Liver (tissue), 9 donors: ENCODE measurements around the gene CABP4. TPM values are rescaled to one million over a fixed set of nuclear protein-coding genes. Genes with fewer than 3 reads are reported as not detected.

Source experiments
- DNase-seq: peaks from one replicate; pipeline ENCODE4 v3.0.0-alpha.2; 2017; ENCODE audit warnings: low spot score
- H3K27ac ChIP-seq, 2 donors: one replicate each; pipeline ENCODE4 v1.7.0; 2013; ENCODE audit warnings: inconsistent platforms in 2 of 2, low read length in 2 of 2, control low read depth in 1 of 2, low read depth in 1 of 2, mild to moderate bottlenecking in 1 of 2
- H3K27me3 ChIP-seq, 4 donors: one replicate each; pipeline versions ENCODE4 v1.6.1 to v1.7.0; 2013; ENCODE audit warnings: low read length in 3 of 4, inconsistent platforms in 1 of 4, mild to moderate bottlenecking in 1 of 4, moderate library complexity in 1 of 4; ENCODE audit not compliant: control insufficient read depth in 4 of 4, insufficient read depth in 4 of 4
- H3K36me3 ChIP-seq, 4 donors: one replicate each; pipeline versions ENCODE4 v1.6.1 to v1.7.0; 2013; ENCODE audit warnings: low read length in 3 of 4, mild to moderate bottlenecking in 3 of 4, low read depth in 1 of 4, moderate library complexity in 1 of 4; ENCODE audit not compliant: control insufficient read depth in 4 of 4, insufficient read depth in 3 of 4
- H3K4me1 ChIP-seq, 4 donors: one replicate each; pipeline versions ENCODE4 v1.6.1 to v1.7.0; 2013; ENCODE audit warnings: low read length in 3 of 4, mild to moderate bottlenecking in 3 of 4, moderate library complexity in 1 of 4; ENCODE audit not compliant: control insufficient read depth in 4 of 4, insufficient read depth in 4 of 4
- H3K4me3 ChIP-seq, 3 donors: one replicate each; pipeline versions ENCODE4 v1.6.1 to v1.7.0; 2013; ENCODE audit warnings: low read length in 3 of 3, control low read depth in 1 of 3, low read depth in 1 of 3, mild to moderate bottlenecking in 1 of 3
- H3K9ac ChIP-seq, 2 donors: one replicate each; pipeline ENCODE4 v1.7.0; 2013; ENCODE audit warnings: low read length in 2 of 2, mild to moderate bottlenecking in 2 of 2, moderate library complexity in 2 of 2, control low read depth in 1 of 2, low read depth in 1 of 2
- H3K9me3 ChIP-seq, 4 donors: one replicate each; pipeline versions ENCODE4 v1.6.1 to v1.7.0; 2013; ENCODE audit warnings: low read length in 3 of 4; ENCODE audit not compliant: control insufficient read depth in 4 of 4
- EGR1 ChIP-seq, 2 donors: IDR thresholded peaks; 2 replicates each; pipeline ENCODE4 v1.6.1; 2016 to 2018; ENCODE audit warnings: antibody characterized with exemption in 2 of 2, low read depth in 2 of 2
- FOXA2 ChIP-seq: IDR thresholded peaks from 2 replicates; pipeline ENCODE4 v1.6.1; 2016; ENCODE audit warnings: antibody characterized with exemption
- GABPA ChIP-seq, 2 donors: IDR thresholded peaks in 1 of 2; conservative IDR thresholded peaks in 1 of 2; 2 replicates each; pipeline ENCODE4 v1.6.1; 2016; ENCODE audit warnings: antibody characterized with exemption in 2 of 2, mild to moderate bottlenecking in 1 of 2, moderate library complexity in 1 of 2
- HNF4A ChIP-seq, 2 donors: conservative IDR thresholded peaks; 2 replicates each; pipeline ENCODE4 v1.6.1; 2016; ENCODE audit warnings: antibody characterized with exemption in 2 of 2, mild to moderate bottlenecking in 2 of 2
- HNF4G ChIP-seq: IDR thresholded peaks from 2 replicates; pipeline ENCODE4 v1.6.1; 2016; ENCODE audit warnings: antibody characterized with exemption
- JUND ChIP-seq, 2 donors: IDR thresholded peaks; 2 replicates each; pipeline ENCODE4 v1.6.1; 2016; ENCODE audit warnings: antibody characterized with exemption in 2 of 2
- RAD21 ChIP-seq, 2 donors: IDR thresholded peaks; 2 replicates each; pipeline ENCODE4 v1.6.1; 2016; ENCODE audit warnings: antibody characterized with exemption in 2 of 2, mild to moderate bottlenecking in 2 of 2
- TAF1 ChIP-seq: conservative IDR thresholded peaks from 2 replicates; pipeline ENCODE4 v1.6.1; 2016; ENCODE audit warnings: antibody characterized with exemption, mild to moderate bottlenecking
- WGBS: extraction: QIAGEN DNeasy Blood & Tissue Kit; methylation state at CpG from one replicate; pipeline ENCODE4 v1.1.7; 2013; 5-methylcytosine and 5-hydroxymethylcytosine counted together
- polyA plus RNA-seq, 2 donors: library from polyadenylated mRNA; stranded (reverse) in 1 of 2; unstranded in 1 of 2; fragments of 200-250 nt in 1 of 2; fragments of >200 nt in 1 of 2; fragmentation: Nextera tagmentation in 1 of 2; extraction: Ambion mirVana in 1 of 2; gene quantifications; one replicate each; pipeline versions ENCODE4 v1.2.1 to v1.2.3, GENCODE V29; 2013 to 2015
- total RNA-seq, 2 donors: library from RNA; depleted of rRNA; stranded (reverse); fragments of >200 nt; gene quantifications; one replicate each; pipeline ENCODE4 v1.2.3, GENCODE V29; 2014
- TF ChIP-seq, protein P1 (sequence below): IDR thresholded peaks from 2 replicates; pipeline ENCODE4 v1.6.1; 2016; ENCODE audit warnings: antibody characterized with exemption, mild to moderate bottlenecking
- TF ChIP-seq, protein P2 (sequence below): IDR thresholded peaks from 2 replicates; pipeline ENCODE4 v1.6.1; 2016; ENCODE audit warnings: antibody characterized with exemption
- TF ChIP-seq, protein P3 (sequence below): fragments of 150-350 bp; IDR thresholded peaks from 2 replicates; pipeline ENCODE4 v1.5.1; 2017; ENCODE audit warnings: improper control_type of control experiment, low read depth, low read length; ENCODE audit not compliant: missing input control
- donor health status: healthy.
- donor health status: healthy.
- donor health status: healthy.
- donor health status: healthy.
- donor health status: healthy.

Gene CABP4
- total and polyA plus RNA-seq, 4 donors = 0.85 to 2.9 (median 1.6) TPM

DNA sequence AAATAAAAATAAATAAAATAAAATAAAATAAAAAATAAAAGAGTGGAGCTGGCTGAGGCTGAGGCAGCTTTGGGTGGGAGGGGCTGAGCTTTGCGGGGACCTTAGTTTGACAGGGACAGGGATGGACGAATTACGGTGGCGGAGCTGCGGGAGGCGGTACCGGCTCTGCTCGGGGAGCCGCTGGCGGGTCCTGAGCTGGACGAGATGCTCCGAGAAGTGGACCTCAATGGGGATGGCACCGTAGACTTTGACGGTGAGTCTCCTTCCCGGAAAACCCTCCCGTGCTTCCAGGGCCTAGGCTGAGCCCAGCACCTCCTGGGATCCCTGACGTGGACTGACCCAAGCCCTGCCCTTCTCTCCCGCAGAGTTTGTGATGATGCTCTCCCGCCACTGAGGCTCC lies 3.1 kb downstream of the CABP4 start:
- Histone ChIP-seq H3K9ac (no peak overlapping the region), H3K27me3 (no peaks in the 10 kb centered on the region), H3K4me3 (no peak overlapping the region), H3K36me3 (no peaks in the 10 kb centered on the region), H3K27ac (no peak overlapping the region), H3K4me1 (no peaks in the 10 kb centered on the region), H3K9me3 (no peaks in the 10 kb centered on the region)
- TF ChIP-seq HNF4G (no peak), TAF1 (no peak), EGR1 (IDR thresholded peaks at IDR 0.05; ENCODE audit: low read depth in 2 of 2) (no peak), RAD21 (IDR thresholded peaks at IDR 0.05) (no peak), FOXA2 (no peak), GABPA (IDR thresholded peaks at IDR 0.05 in 1 of 2, conservative IDR thresholded peaks at IDR 0.05 in 1 of 2) (no peak)
- TF ChIP-seq, protein P1, sequence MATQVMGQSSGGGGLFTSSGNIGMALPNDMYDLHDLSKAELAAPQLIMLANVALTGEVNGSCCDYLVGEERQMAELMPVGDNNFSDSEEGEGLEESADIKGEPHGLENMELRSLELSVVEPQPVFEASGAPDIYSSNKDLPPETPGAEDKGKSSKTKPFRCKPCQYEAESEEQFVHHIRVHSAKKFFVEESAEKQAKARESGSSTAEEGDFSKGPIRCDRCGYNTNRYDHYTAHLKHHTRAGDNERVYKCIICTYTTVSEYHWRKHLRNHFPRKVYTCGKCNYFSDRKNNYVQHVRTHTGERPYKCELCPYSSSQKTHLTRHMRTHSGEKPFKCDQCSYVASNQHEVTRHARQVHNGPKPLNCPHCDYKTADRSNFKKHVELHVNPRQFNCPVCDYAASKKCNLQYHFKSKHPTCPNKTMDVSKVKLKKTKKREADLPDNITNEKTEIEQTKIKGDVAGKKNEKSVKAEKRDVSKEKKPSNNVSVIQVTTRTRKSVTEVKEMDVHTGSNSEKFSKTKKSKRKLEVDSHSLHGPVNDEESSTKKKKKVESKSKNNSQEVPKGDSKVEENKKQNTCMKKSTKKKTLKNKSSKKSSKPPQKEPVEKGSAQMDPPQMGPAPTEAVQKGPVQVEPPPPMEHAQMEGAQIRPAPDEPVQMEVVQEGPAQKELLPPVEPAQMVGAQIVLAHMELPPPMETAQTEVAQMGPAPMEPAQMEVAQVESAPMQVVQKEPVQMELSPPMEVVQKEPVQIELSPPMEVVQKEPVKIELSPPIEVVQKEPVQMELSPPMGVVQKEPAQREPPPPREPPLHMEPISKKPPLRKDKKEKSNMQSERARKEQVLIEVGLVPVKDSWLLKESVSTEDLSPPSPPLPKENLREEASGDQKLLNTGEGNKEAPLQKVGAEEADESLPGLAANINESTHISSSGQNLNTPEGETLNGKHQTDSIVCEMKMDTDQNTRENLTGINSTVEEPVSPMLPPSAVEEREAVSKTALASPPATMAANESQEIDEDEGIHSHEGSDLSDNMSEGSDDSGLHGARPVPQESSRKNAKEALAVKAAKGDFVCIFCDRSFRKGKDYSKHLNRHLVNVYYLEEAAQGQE = no peak
- no peak for DNase-seq
- WGBS = 92% methylated on average over 19 of the region's 19 CpGs

DNA sequence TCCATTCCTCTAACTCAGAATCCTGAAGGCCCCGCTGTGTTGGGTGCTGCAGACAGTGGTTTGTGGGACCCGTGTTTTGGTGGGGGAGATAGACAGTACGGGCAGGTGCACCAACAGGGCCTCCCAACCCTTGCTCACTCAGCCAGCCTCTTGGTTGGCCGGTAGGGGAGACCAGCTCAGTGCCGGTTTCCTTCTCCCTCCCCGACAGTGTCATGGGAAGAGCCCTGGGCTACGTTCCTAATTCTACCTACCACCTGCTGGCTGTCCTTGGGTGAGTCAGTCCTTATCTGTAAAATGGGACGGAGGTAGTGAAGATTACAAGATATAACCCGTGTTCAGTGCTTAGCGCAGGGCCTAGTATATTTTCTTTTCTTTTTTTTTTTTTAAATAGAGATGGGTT lies 8.0 kb downstream of the CABP4 start:
- peaks cover 15 to 35% (median 28%) of the 10 kb centered on the region in 4 donors for H3K4me1 ChIP-seq
- DNase-seq = no peak
- 97% methylated on average over 10 of the region's 10 CpGs for WGBS

DNA sequence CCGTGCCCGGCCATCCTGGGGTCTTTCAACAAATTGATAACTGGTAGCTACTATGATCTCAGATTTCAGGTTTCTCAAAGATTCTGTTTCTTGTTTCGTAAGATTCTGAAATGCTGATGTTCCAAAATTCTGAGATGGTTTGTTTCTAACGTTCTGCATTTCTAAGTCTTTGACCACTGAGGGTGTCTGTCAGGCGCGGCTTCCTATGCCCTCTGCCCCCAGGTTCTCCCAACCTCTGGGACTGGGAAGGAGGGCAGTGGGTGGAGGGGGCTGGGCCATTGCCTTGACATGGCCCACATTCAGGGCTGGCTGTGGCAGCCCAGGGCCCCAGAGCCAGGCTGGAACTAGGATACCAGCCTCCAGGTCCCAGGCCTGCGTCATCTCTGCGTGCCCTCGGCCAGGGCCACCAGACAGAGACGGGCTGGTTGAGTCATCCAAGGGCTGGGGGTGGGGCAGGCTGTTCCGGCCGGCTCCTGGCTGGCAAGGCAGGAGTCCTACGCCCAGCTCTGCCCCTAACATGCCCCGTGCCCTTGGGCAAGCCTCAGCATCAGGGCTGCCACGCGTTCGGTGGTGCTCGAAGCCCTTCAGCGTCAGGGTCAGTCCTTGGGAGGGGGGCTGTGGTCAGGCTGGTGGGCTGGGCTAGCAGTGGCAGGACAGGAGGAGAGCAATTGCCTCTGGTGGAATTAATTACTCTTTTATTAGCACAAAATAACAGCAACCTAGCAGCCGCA lies 8.7 kb downstream of the CABP4 start:
- WGBS = 69% methylated on average over 20 of the region's 20 CpGs
- Histone ChIP-seq H3K9ac (no peak overlapping the region), H3K27me3 (no peaks in the 10 kb centered on the region), H3K9me3 (no peaks in the 10 kb centered on the region), H3K36me3 (no peaks in the 10 kb centered on the region), H3K4me1 (peaks cover 19 to 40% (median 30%) of the 10 kb centered on the region in 4 donors), H3K4me3 (peak overlapping the region in 2 of 3 donors; percentile 26 to 82), H3K27ac (peak overlapping the region; percentile 73 to 95)
- peak in 1 of 2 donors; percentile 78 for TF ChIP-seq JUND (IDR thresholded peaks at IDR 0.05)
- TF ChIP-seq, protein P2, sequence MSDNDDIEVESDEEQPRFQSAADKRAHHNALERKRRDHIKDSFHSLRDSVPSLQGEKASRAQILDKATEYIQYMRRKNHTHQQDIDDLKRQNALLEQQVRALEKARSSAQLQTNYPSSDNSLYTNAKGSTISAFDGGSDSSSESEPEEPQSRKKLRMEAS = no peak
- no peak for DNase-seq

More for the DNA sequence above, 8.0 kb downstream of the CABP4 start:
- TF ChIP-seq HNF4A (conservative IDR thresholded peaks at IDR 0.05) = no peak
- TF ChIP-seq RAD21 (IDR thresholded peaks at IDR 0.05) = no peak
- no peak for TF ChIP-seq EGR1 (IDR thresholded peaks at IDR 0.05; ENCODE audit: low read depth in 2 of 2)
- TF ChIP-seq, protein P3, sequence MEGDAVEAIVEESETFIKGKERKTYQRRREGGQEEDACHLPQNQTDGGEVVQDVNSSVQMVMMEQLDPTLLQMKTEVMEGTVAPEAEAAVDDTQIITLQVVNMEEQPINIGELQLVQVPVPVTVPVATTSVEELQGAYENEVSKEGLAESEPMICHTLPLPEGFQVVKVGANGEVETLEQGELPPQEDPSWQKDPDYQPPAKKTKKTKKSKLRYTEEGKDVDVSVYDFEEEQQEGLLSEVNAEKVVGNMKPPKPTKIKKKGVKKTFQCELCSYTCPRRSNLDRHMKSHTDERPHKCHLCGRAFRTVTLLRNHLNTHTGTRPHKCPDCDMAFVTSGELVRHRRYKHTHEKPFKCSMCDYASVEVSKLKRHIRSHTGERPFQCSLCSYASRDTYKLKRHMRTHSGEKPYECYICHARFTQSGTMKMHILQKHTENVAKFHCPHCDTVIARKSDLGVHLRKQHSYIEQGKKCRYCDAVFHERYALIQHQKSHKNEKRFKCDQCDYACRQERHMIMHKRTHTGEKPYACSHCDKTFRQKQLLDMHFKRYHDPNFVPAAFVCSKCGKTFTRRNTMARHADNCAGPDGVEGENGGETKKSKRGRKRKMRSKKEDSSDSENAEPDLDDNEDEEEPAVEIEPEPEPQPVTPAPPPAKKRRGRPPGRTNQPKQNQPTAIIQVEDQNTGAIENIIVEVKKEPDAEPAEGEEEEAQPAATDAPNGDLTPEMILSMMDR = no peak
- Histone ChIP-seq H3K27me3 (no peaks in the 10 kb centered on the region), H3K9me3 (no peaks in the 10 kb centered on the region), H3K4me3 (no peak overlapping the region), H3K9ac (no peak overlapping the region), H3K36me3 (no peaks in the 10 kb centered on the region), H3K27ac (no peak overlapping the region)
